GM13976 (cell line): ENCODE measurements around the gene HDAC9.

Source experiments
- DNase-seq: peaks from one replicate; pipeline ENCODE4 v3.0.0; 2012; ENCODE audit warnings: low spot score
- CTCF ChIP-seq: IDR thresholded peaks from 2 replicates; pipeline ENCODE4 v1.5.1; 2012; ENCODE audit warnings: borderline replicate concordance, mild to moderate bottlenecking; ENCODE audit not compliant: insufficient read depth; ENCODE audit errors: extremely low read depth, missing control alignments, control extremely low read depth
- in situ Hi-C: fragments of 300-500 bp; cut with MboI; formaldehyde crosslinking; loops from one replicate; pipeline ENCODE4 v1.12.0; 2022; ENCODE audit warnings: low sequenced_read_pairs, mixed read lengths, inconsistent platforms; ENCODE audit not compliant: unreplicated experiment

HDAC9 gene

GRCh38 chr7:18610331-18610948 is 114.9 kb downstream of the HDAC9 start:
- TF ChIP-seq CTCF = peak; percentile 19
- in situ Hi-C loops = no loop called here
- peak; percentile 8 for DNase-seq

DNA sequence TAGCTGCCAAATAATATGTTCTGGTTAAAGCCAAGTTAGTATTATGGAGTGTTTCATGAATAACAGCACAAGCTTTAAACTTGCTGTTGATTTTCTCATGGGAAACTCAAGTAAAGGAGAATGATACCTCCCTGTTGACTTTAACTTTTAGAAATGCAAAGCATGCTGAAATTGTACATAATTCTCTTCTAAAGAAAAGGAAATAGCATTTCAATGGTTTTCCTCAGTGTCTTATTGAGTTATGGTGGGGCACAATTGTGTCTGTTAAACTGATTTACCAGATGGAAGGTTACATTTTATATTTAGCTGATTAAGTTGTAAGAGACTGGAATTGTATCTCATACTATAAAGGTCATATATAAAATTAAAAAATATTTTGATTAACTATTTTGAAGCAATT is 119.3 kb downstream of the HDAC9 start:
- no peak for TF ChIP-seq CTCF
- no peak for DNase-seq
- in situ Hi-C loops = no loop called here

DNA sequence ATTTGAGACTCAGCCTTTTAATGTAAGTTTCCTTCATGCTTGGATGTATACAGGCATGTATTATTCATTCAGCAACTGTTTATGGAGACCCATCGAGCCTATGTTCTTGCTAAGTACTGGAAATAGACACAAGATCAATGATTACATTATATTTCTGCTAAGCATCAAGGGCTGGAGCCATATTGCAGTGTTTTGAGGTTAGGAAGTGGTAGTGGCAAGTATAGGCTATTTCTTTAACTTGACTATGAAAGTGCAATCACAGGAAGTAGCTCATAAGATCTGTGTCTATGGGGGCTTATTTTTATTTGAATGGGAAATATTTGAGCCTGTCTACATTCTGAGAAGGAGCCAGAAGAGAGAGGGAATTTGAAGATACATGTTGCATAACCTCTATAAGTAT is 123.8 kb downstream of the HDAC9 start:
- no peak for DNase-seq
- no peak for TF ChIP-seq CTCF
- in situ Hi-C loops = no loop called here

GRCh38 chr7:18623389-18623788 is 127.8 kb downstream of the HDAC9 start:
- no peak for DNase-seq
- in situ Hi-C loops = no loop called here
- TF ChIP-seq CTCF = no peak

DNA sequence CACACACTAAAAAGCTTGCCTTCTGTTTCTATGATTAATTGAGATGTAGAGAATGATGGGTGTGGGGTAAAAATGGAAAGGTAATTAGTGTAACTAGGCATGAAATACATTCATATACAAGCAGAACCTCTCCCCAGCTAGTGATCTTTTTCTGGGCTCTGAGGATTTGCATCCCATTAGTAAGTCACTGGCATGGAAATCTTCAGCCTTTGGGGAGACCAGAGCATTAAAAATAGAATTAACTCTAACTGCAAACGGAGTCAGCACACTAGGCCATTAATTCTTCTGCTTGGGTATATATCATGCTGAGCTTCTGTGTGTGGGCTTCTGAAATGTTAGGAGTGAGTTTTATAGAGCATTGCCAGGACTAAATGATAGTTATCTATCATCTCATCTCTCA is 128.9 kb downstream of the HDAC9 start:
- TF ChIP-seq CTCF = no peak
- no peak for DNase-seq
- in situ Hi-C loops = no loop called here

GRCh38 chr7:18626086-18626485 is 130.5 kb downstream of the HDAC9 start:
- DNase-seq = no peak
- in situ Hi-C loops = no loop called here

More at GRCh38 chr7:18626086-18626485, 130.5 kb downstream of the HDAC9 start:
- no peak for TF ChIP-seq CTCF
